Measurements from ENCODE around the gene NODAL.

DNA sequence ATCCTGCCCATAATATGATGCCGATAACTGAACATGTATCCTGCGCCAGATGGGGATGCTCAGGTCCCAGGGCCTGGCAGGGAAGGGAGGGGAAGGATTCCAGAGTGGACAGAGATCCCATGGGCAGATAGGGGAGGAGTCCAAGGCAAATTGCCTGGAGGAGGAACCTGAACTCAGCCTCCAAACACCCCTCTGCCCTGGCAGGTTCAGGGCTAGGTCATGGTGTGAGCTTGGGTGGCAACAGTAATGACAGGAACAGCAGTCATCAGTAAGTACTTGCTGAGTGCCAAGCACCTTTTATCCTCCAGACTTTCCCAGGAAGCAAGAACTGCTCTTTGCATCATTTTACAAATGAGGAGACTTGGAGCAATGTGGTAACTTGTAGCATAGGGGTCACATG lies 33.3 kb upstream of the NODAL start:
- TF ChIP-seq, protein P1, sequence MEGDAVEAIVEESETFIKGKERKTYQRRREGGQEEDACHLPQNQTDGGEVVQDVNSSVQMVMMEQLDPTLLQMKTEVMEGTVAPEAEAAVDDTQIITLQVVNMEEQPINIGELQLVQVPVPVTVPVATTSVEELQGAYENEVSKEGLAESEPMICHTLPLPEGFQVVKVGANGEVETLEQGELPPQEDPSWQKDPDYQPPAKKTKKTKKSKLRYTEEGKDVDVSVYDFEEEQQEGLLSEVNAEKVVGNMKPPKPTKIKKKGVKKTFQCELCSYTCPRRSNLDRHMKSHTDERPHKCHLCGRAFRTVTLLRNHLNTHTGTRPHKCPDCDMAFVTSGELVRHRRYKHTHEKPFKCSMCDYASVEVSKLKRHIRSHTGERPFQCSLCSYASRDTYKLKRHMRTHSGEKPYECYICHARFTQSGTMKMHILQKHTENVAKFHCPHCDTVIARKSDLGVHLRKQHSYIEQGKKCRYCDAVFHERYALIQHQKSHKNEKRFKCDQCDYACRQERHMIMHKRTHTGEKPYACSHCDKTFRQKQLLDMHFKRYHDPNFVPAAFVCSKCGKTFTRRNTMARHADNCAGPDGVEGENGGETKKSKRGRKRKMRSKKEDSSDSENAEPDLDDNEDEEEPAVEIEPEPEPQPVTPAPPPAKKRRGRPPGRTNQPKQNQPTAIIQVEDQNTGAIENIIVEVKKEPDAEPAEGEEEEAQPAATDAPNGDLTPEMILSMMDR (tag by site-specific recombination; IDR thresholded peaks at IDR 0.05) = no peak
- TF ChIP-seq KLF9 (tag by site-specific recombination; IDR thresholded peaks at IDR 0.05; ENCODE audit: low read depth) (no peak), KLF7 (tag by site-specific recombination; IDR thresholded peaks at IDR 0.05; ENCODE audit: borderline replicate concordance) (no peak), ZNF274 (IDR thresholded peaks at IDR 0.05; ENCODE audit: low read length) (no peak), ZNF274 (tag by site-specific recombination; IDR thresholded peaks at IDR 0.05; ENCODE audit: borderline replicate concordance) (no peak), GLI4 (tag by site-specific recombination; IDR thresholded peaks at IDR 0.05) (no peak)
- TF ChIP-seq, protein P2, sequence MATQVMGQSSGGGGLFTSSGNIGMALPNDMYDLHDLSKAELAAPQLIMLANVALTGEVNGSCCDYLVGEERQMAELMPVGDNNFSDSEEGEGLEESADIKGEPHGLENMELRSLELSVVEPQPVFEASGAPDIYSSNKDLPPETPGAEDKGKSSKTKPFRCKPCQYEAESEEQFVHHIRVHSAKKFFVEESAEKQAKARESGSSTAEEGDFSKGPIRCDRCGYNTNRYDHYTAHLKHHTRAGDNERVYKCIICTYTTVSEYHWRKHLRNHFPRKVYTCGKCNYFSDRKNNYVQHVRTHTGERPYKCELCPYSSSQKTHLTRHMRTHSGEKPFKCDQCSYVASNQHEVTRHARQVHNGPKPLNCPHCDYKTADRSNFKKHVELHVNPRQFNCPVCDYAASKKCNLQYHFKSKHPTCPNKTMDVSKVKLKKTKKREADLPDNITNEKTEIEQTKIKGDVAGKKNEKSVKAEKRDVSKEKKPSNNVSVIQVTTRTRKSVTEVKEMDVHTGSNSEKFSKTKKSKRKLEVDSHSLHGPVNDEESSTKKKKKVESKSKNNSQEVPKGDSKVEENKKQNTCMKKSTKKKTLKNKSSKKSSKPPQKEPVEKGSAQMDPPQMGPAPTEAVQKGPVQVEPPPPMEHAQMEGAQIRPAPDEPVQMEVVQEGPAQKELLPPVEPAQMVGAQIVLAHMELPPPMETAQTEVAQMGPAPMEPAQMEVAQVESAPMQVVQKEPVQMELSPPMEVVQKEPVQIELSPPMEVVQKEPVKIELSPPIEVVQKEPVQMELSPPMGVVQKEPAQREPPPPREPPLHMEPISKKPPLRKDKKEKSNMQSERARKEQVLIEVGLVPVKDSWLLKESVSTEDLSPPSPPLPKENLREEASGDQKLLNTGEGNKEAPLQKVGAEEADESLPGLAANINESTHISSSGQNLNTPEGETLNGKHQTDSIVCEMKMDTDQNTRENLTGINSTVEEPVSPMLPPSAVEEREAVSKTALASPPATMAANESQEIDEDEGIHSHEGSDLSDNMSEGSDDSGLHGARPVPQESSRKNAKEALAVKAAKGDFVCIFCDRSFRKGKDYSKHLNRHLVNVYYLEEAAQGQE (tag by site-specific recombination; IDR thresholded peaks at IDR 0.05) = no peak
- TF ChIP-seq, protein P3, sequence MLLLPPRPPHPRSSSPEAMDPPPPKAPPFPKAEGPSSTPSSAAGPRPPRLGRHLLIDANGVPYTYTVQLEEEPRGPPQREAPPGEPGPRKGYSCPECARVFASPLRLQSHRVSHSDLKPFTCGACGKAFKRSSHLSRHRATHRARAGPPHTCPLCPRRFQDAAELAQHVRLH (tag by site-specific recombination; IDR thresholded peaks at IDR 0.05) = no peak
- TF ChIP-seq, protein P4, sequence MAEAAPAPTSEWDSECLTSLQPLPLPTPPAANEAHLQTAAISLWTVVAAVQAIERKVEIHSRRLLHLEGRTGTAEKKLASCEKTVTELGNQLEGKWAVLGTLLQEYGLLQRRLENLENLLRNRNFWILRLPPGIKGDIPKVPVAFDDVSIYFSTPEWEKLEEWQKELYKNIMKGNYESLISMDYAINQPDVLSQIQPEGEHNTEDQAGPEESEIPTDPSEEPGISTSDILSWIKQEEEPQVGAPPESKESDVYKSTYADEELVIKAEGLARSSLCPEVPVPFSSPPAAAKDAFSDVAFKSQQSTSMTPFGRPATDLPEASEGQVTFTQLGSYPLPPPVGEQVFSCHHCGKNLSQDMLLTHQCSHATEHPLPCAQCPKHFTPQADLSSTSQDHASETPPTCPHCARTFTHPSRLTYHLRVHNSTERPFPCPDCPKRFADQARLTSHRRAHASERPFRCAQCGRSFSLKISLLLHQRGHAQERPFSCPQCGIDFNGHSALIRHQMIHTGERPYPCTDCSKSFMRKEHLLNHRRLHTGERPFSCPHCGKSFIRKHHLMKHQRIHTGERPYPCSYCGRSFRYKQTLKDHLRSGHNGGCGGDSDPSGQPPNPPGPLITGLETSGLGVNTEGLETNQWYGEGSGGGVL (tag by site-specific recombination; IDR thresholded peaks at IDR 0.05) = no peak

Data from HEK293 (cell line).